Skeletal muscle tissue (tissue), 4 donors: ENCODE results near the gene PTPRQ. TPM values are rescaled to one million over a fixed set of nuclear protein-coding genes. Genes with fewer than 3 reads are reported as not detected.

Experiments used
- H3K27ac ChIP-seq: one replicate; pipeline ENCODE4 v1.7.0; 2013; ENCODE audit warnings: mild to moderate bottlenecking, low read depth, low read length, inconsistent platforms
- H3K27me3 ChIP-seq, 3 donors: one replicate each; pipeline ENCODE4 v1.7.0; 2013; ENCODE audit warnings: low read length in 3 of 3; ENCODE audit not compliant: control insufficient read depth in 3 of 3, insufficient read depth in 3 of 3
- H3K36me3 ChIP-seq, 3 donors: one replicate each; pipeline ENCODE4 v1.7.0; 2013; ENCODE audit warnings: low read length in 3 of 3; ENCODE audit not compliant: control insufficient read depth in 3 of 3, insufficient read depth in 3 of 3
- H3K4me1 ChIP-seq, 3 donors: one replicate each; pipeline ENCODE4 v1.7.0; 2013; ENCODE audit warnings: low read length in 3 of 3, mild to moderate bottlenecking in 3 of 3; ENCODE audit not compliant: control insufficient read depth in 3 of 3, insufficient read depth in 3 of 3
- H3K4me3 ChIP-seq, 3 donors: one replicate each; pipeline ENCODE4 v1.7.0; 2013; ENCODE audit warnings: low read length in 3 of 3
- H3K9ac ChIP-seq, 3 donors: one replicate each; pipeline ENCODE4 v1.7.0; 2013; ENCODE audit warnings: low read length in 3 of 3, mild to moderate bottlenecking in 3 of 3, moderate library complexity in 2 of 3, low read depth in 1 of 3
- H3K9me3 ChIP-seq, 3 donors: one replicate each; pipeline ENCODE4 v1.7.0; 2013; ENCODE audit warnings: low read length in 3 of 3; ENCODE audit not compliant: control insufficient read depth in 3 of 3
- total RNA-seq: library from RNA; depleted of rRNA; stranded (reverse); fragments of >200 nt; gene quantifications from one replicate; pipeline ENCODE4 v1.2.3, GENCODE V29; 2014
- donor health status: Osteomylitis.

The PTPRQ gene
- total RNA-seq, 1 donor from 2014 or later: 3.7 TPM

DNA sequence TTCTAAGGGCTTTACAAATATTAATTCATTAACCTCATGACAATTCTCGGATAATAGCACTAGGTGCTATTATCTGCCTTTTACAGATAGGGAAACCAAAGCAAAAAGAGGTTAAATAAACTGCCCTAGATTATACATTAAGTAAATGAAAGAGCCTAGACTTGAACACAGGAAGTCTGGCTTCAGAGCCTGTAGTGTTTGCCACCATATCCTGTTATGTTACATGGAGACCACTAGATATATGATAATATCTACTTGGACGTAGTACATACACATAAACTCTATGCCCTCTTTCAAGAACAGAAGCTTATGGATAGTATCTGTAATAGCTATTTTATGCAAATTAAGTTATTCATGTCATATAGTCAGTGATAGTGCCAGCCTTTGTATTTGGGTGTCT lies 246.5 kb downstream of the PTPRQ start:
- H3K9me3 ChIP-seq: peaks cover 0 to 2% (median 0%) of the 10 kb centered on the region in 3 donors
- H3K27ac ChIP-seq: no peak overlapping the region

GRCh38 chr12:80692114-80692513 lies 248.1 kb downstream of the PTPRQ start:
- Histone ChIP-seq H3K9me3 (peaks cover 0 to 2% (median 0%) of the 10 kb centered on the region in 3 donors), H3K4me1 (peaks cover 8 to 9% (median 9%) of the 10 kb centered on the region in 3 donors), H3K36me3 (no peaks in the 10 kb centered on the region), H3K27ac (no peak overlapping the region), H3K4me3 (peak overlapping the region in 1 of 3 donors; percentile 36), H3K9ac (no peak overlapping the region), H3K27me3 (no peaks in the 10 kb centered on the region)

More for the DNA sequence above, 246.5 kb downstream of the PTPRQ start:
- no peak overlapping the region for H3K4me3 ChIP-seq
- H3K4me1 ChIP-seq: peaks cover 6 to 9% (median 6%) of the 10 kb centered on the region in 3 donors
- no peaks in the 10 kb centered on the region for H3K27me3 ChIP-seq
- no peak overlapping the region for H3K9ac ChIP-seq
- no peaks in the 10 kb centered on the region for H3K36me3 ChIP-seq

GRCh38 chr12:80697270-80697887 lies 253.3 kb downstream of the PTPRQ start:
- H3K9ac ChIP-seq: peak overlapping the region; percentile 27 to 58 (median 57)
- H3K9me3 ChIP-seq: no peaks in the 10 kb centered on the region
- H3K27me3 ChIP-seq: no peaks in the 10 kb centered on the region
- peak overlapping the region; percentile 72 for H3K27ac ChIP-seq
- H3K4me1 ChIP-seq: peaks cover 0 to 16% (median 7%) of the 10 kb centered on the region in 3 donors
- no peak overlapping the region for H3K4me3 ChIP-seq
- H3K36me3 ChIP-seq: no peaks in the 10 kb centered on the region

DNA sequence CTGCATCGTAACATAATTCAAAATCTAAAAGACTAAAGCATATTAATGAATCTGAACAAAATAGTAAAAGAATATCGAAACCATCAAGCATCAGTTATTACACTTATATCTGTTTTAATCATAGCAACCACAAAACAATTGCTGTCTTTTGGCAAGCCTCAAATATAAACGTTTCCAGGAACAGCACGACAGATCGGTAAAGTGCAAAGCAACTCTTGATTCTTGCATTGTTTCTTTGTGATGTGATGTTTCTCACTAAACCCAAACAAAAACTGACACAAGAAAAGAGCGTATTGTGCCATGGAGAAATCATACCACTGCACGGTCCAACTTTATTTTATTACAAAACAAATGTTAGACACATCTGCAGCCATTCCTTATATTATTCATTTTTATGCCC lies 254.2 kb downstream of the PTPRQ start:
- Histone ChIP-seq H3K9ac (peak overlapping the region; percentile 27 to 68 (median 57)), H3K9me3 (no peaks in the 10 kb centered on the region), H3K4me3 (peak overlapping the region; percentile 13 to 52 (median 45)), H3K4me1 (peaks cover 0 to 16% (median 6%) of the 10 kb centered on the region in 3 donors), H3K27me3 (no peaks in the 10 kb centered on the region), H3K36me3 (no peaks in the 10 kb centered on the region), H3K27ac (peak overlapping the region; percentile 72)

- Histone ChIP-seq H3K4me3 (peak overlapping the region; percentile 13 to 52 (median 45)), H3K27me3 (no peaks in the 10 kb centered on the region), H3K9me3 (no peaks in the 10 kb centered on the region), H3K36me3 (no peaks in the 10 kb centered on the region), H3K27ac (peak overlapping the region; percentile 72), H3K4me1 (peaks cover 0 to 18% (median 6%) of the 10 kb centered on the region in 3 donors), H3K9ac (peak overlapping the region; percentile 44 to 68 (median 57))
Measured at GRCh38 chr12:80698847-80699542, 255.0 kb downstream of the PTPRQ start.

DNA sequence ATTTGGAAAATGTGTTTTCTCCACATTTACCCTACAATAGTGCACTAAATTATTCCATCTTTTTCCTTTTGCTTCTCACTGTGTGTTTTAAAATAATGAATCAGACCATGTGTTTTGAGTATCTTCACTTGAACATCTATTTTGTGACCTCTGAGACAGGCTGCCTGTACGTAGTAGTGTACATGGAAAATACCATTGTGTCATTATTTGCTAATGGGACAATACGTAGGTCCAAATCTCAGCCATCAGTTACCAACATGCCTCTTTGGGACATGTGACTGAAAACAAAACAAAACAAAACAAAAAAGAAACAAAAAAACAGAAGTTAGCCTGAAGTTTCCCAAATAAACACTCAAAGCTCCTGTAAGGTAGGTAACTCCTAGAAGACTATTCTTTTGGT lies 256.3 kb downstream of the PTPRQ start:
- Histone ChIP-seq H3K36me3 (no peaks in the 10 kb centered on the region), H3K9ac (peak overlapping the region; percentile 26 to 47 (median 45)), H3K4me1 (peaks cover 0 to 21% (median 8%) of the 10 kb centered on the region in 3 donors), H3K9me3 (no peaks in the 10 kb centered on the region), H3K27ac (peak overlapping the region; percentile 76), H3K27me3 (no peaks in the 10 kb centered on the region), H3K4me3 (peak overlapping the region; percentile 24 to 44 (median 31))

- peak overlapping the region in 2 of 3 donors; percentile 44 to 48 for H3K4me3 ChIP-seq
- no peaks in the 10 kb centered on the region for H3K36me3 ChIP-seq
- no peaks in the 10 kb centered on the region for H3K9me3 ChIP-seq
- H3K27ac ChIP-seq: peak overlapping the region; percentile 80
- H3K9ac ChIP-seq: peak overlapping the region; percentile 10 to 47 (median 45)
- peaks cover 0 to 21% (median 8%) of the 10 kb centered on the region in 3 donors for H3K4me1 ChIP-seq
- H3K27me3 ChIP-seq: no peaks in the 10 kb centered on the region
Measured at GRCh38 chr12:80701388-80701787, 257.4 kb downstream of the PTPRQ start.

GRCh38 chr12:80702889-80703805 lies 259.1 kb downstream of the PTPRQ start:
- H3K9me3 ChIP-seq: no peaks in the 10 kb centered on the region
- no peaks in the 10 kb centered on the region for H3K27me3 ChIP-seq
- peak overlapping the region; percentile 44 to 87 (median 55) for H3K4me3 ChIP-seq
- peaks cover 0 to 4% (median 0%) of the 10 kb centered on the region in 3 donors for H3K36me3 ChIP-seq
- H3K27ac ChIP-seq: peak overlapping the region; percentile 94
- H3K4me1 ChIP-seq: peaks cover 0 to 17% (median 2%) of the 10 kb centered on the region in 3 donors
- H3K9ac ChIP-seq: peak overlapping the region; percentile 75 to 93 (median 81)

GRCh38 chr12:80704420-80704819 lies 260.4 kb downstream of the PTPRQ start:
- Histone ChIP-seq H3K27ac (peak overlapping the region; percentile 94), H3K4me1 (peaks cover 0 to 8% (median 2%) of the 10 kb centered on the region in 3 donors), H3K36me3 (peaks cover 4 to 9% (median 6%) of the 10 kb centered on the region in 3 donors), H3K9ac (peak overlapping the region in 2 of 3 donors; percentile 75 to 93), H3K4me3 (peak overlapping the region; percentile 83 to 87 (median 85)), H3K27me3 (peaks cover 0 to 3% (median 0%) of the 10 kb centered on the region in 3 donors), H3K9me3 (no peaks in the 10 kb centered on the region)
